HEK293 (cell line): ENCODE measurements around the gene CFAP47.

Source experiments
- CTCF ChIA-PET: fragments of 350-600 bp; formaldehyde crosslinking; extraction: SDS; loops from one replicate; lab custom pipeline; 2021; ENCODE audit warnings: antibody characterized with exemption; lab: Yijun Ruan, JAX
- POLR2A ChIA-PET: fragments of 300-600 bp; formaldehyde crosslinking; extraction: SDS; loops from one replicate; lab custom pipeline; 2020; ENCODE audit warnings: antibody characterized with exemption, inconsistent platforms; lab: Yijun Ruan, JAX
- H3K27ac ChIP-seq: fragments of 200-500 bp; sonication (Bioruptor generic); 2 replicates; pipeline ENCODE4 v1.5.1; 2014; ENCODE audit warnings: low read depth, low read length, control low read depth, inconsistent platforms; ENCODE audit errors: extremely low read depth
- H3K36me3 ChIP-seq, 2 experiments: fragments of 200-500 bp in 1 of 2; sonication (Bioruptor generic) in 1 of 2; 1 replicate in 1 of 2; 2 replicates in 1 of 2; pipeline ENCODE4 v1.5.1; 2014 to 2017; ENCODE audit warnings: inconsistent platforms in 2 of 2, low read length in 2 of 2; ENCODE audit not compliant: control insufficient read depth in 2 of 2, insufficient read depth in 1 of 2
- H3K4me1 ChIP-seq: fragments of 200-500 bp; sonication (Bioruptor generic); 2 replicates; pipeline ENCODE4 v1.5.1; 2014; ENCODE audit warnings: mild to moderate bottlenecking, low read length, inconsistent platforms; ENCODE audit not compliant: control insufficient read depth, insufficient read depth
- H3K4me3 ChIP-seq: 2 replicates; pipeline ENCODE4 v1.5.1; 2011; ENCODE audit warnings: low read depth, mild to moderate bottlenecking, control low read depth, low read length, moderate library complexity
- H3K9me3 ChIP-seq: fragments of 200-500 bp; sonication (Bioruptor generic); 2 replicates; pipeline ENCODE4 v1.5.1; 2014; ENCODE audit warnings: low read depth, low read length, inconsistent platforms; ENCODE audit not compliant: control insufficient read depth, insufficient read depth
- GLIS2 ChIP-seq: fragments of 450-650 bp; formaldehyde crosslinking; IDR thresholded peaks from 2 replicates; pipeline ENCODE4 v1.5.1; 2016; ENCODE audit warnings: missing biosample characterization, missing genetic modification characterization
- HIC1 ChIP-seq: fragments of 450-650 bp; formaldehyde crosslinking; IDR thresholded peaks from 2 replicates; pipeline ENCODE4 v1.5.1; 2016; ENCODE audit warnings: missing biosample characterization, missing genetic modification characterization
- KLF16 ChIP-seq: fragments of 450-650 bp; formaldehyde crosslinking; IDR thresholded peaks from 2 replicates; pipeline ENCODE4 v1.5.1; 2017; ENCODE audit warnings: missing biosample characterization, missing genetic modification characterization
- OSR2 ChIP-seq: fragments of 450-650 bp; formaldehyde crosslinking; IDR thresholded peaks from 2 replicates; pipeline ENCODE4 v1.5.1; 2016; ENCODE audit warnings: missing biosample characterization, missing genetic modification characterization
- TSHZ1 ChIP-seq: fragments of 450-650 bp; formaldehyde crosslinking; IDR thresholded peaks from 2 replicates; pipeline ENCODE4 v1.5.1; 2016; ENCODE audit warnings: missing biosample characterization, missing genetic modification characterization, borderline replicate concordance
- YY2 ChIP-seq: fragments of 450-650 bp; formaldehyde crosslinking; IDR thresholded peaks from 2 replicates; pipeline ENCODE4 v1.5.1; 2016; ENCODE audit warnings: missing biosample characterization, missing genetic modification characterization
- ZNF16 ChIP-seq: fragments of 450-650 bp; formaldehyde crosslinking; IDR thresholded peaks from 2 replicates; pipeline ENCODE4 v1.5.1; 2016; ENCODE audit warnings: low read depth, missing biosample characterization, missing genetic modification characterization
- ZNF24 ChIP-seq: fragments of 450-650 bp; formaldehyde crosslinking; IDR thresholded peaks from 2 replicates; pipeline ENCODE4 v1.5.1; 2016; ENCODE audit warnings: missing biosample characterization, missing genetic modification characterization
- ZNF311 ChIP-seq: fragments of 450-650 bp; formaldehyde crosslinking; IDR thresholded peaks from 2 replicates; pipeline ENCODE4 v1.5.1; 2017; ENCODE audit warnings: missing biosample characterization, missing genetic modification characterization, borderline replicate concordance
- ZNF335 ChIP-seq: fragments of 450-650 bp; formaldehyde crosslinking; conservative IDR thresholded peaks from 2 replicates; pipeline ENCODE4 v1.5.1; 2016; ENCODE audit warnings: missing biosample characterization, missing genetic modification characterization
- ZNF354C ChIP-seq: fragments of 450-650 bp; formaldehyde crosslinking; IDR thresholded peaks from 2 replicates; pipeline ENCODE4 v1.5.1; 2016; ENCODE audit warnings: missing biosample characterization, missing genetic modification characterization, low read depth, borderline replicate concordance
- ZNF391 ChIP-seq: fragments of 450-650 bp; formaldehyde crosslinking; IDR thresholded peaks from 2 replicates; pipeline ENCODE4 v1.5.1; 2016; ENCODE audit warnings: low read depth, missing biosample characterization, missing genetic modification characterization, borderline replicate concordance
- ZNF398 ChIP-seq: fragments of 450-650 bp; formaldehyde crosslinking; IDR thresholded peaks from 2 replicates; pipeline ENCODE4 v1.5.1; 2017; ENCODE audit warnings: missing biosample characterization, missing genetic modification characterization
- ZNF560 ChIP-seq: fragments of 450-650 bp; formaldehyde crosslinking; IDR thresholded peaks from 2 replicates; pipeline ENCODE4 v1.5.1; 2017; ENCODE audit warnings: missing biosample characterization, missing genetic modification characterization, borderline replicate concordance
- ZNF621 ChIP-seq: fragments of 450-650 bp; formaldehyde crosslinking; IDR thresholded peaks from 2 replicates; pipeline ENCODE4 v1.5.1; 2017; ENCODE audit warnings: missing biosample characterization, missing genetic modification characterization
- ZNF624 ChIP-seq: fragments of 450-650 bp; formaldehyde crosslinking; IDR thresholded peaks from 2 replicates; pipeline ENCODE4 v1.5.1; 2017; ENCODE audit warnings: missing biosample characterization, missing genetic modification characterization
- ZNF664 ChIP-seq: fragments of 450-650 bp; formaldehyde crosslinking; IDR thresholded peaks from 2 replicates; pipeline ENCODE4 v1.5.1; 2016; ENCODE audit warnings: missing biosample characterization, missing genetic modification characterization
- ZNF692 ChIP-seq: fragments of 450-650 bp; formaldehyde crosslinking; IDR thresholded peaks from 2 replicates; pipeline ENCODE4 v1.5.1; 2016; ENCODE audit warnings: missing biosample characterization, missing genetic modification characterization
- ZNF777 ChIP-seq: fragments of 450-650 bp; formaldehyde crosslinking; IDR thresholded peaks from 2 replicates; pipeline ENCODE4 v1.5.1; 2017; ENCODE audit warnings: missing biosample characterization, missing genetic modification characterization, borderline replicate concordance
- ZNF837 ChIP-seq: fragments of 450-650 bp; formaldehyde crosslinking; IDR thresholded peaks from 2 replicates; pipeline ENCODE4 v1.5.1; 2016; ENCODE audit warnings: missing biosample characterization, missing genetic modification characterization

The CFAP47 gene

GRCh38 chrX:36401774-36402173, 482.2 kb downstream of the CFAP47 start (continued):
- TF ChIP-seq ZNF624 (tag by site-specific recombination) (no peak), ZNF391 (tag by site-specific recombination) (no peak), HIC1 (tag by site-specific recombination) (no peak), ZNF335 (tag by site-specific recombination) (no peak), ZNF560 (tag by site-specific recombination) (0 out of 2 replicates have a peak, but pooled peaks have one; percentile 24), ZNF24 (tag by site-specific recombination) (no peak)

- H3K27ac ChIP-seq, result no peak overlapping the region
- POLR2A ChIA-PET, result no interaction called here
- no peak overlapping the region for H3K4me3 ChIP-seq
- H3K36me3 ChIP-seq, result no peaks in the 10 kb centered on the region
- no peak for TF ChIP-seq ZNF664 (tag by site-specific recombination)
- TF ChIP-seq ZNF837 (tag by site-specific recombination), result no peak
- no peak for TF ChIP-seq KLF16 (tag by site-specific recombination)
- no peak for TF ChIP-seq TSHZ1 (tag by site-specific recombination)
- no peak for TF ChIP-seq ZNF692
- TF ChIP-seq ZNF354C (tag by site-specific recombination), result no peak
- no peak for TF ChIP-seq ZNF621 (tag by site-specific recombination)
- no peak for TF ChIP-seq ZNF777 (tag by site-specific recombination)
- TF ChIP-seq, all 188 proteins: peak for 0
- Histone ChIP-seq H3K4me1 (no peaks in the 10 kb centered on the region), H3K9me3 (no peaks in the 10 kb centered on the region)
- CTCF ChIA-PET, result no interaction called here
These were observed 488.3 kb downstream of the CFAP47 start for GRCh38 chrX:36407836-36408235.

GRCh38 chrX:36414056-36414455, 494.5 kb downstream of the CFAP47 start:
- TF ChIP-seq ZNF311 (tag by site-specific recombination) (no peak), ZNF16 (tag by site-specific recombination) (no peak), ZNF777 (tag by site-specific recombination) (no peak), OSR2 (tag by site-specific recombination) (no peak), GLIS2 (no peak), YY2 (tag by site-specific recombination) (no peak), ZNF398 (tag by site-specific recombination) (no peak)
- TF ChIP-seq, all 188 proteins: peak for 0

More at GRCh38 chrX:36414056-36414455, 494.5 kb downstream of the CFAP47 start:
- no peaks in the 10 kb centered on the region for H3K9me3 ChIP-seq
- no peaks in the 10 kb centered on the region for H3K36me3 ChIP-seq
- POLR2A ChIA-PET, result no interaction called here
- H3K27ac ChIP-seq, result no peak overlapping the region
- H3K4me3 ChIP-seq, result no peak overlapping the region
- CTCF ChIA-PET, result no interaction called here
- H3K4me1 ChIP-seq, result no peaks in the 10 kb centered on the region
